Measurements from ENCODE around the gene CCS. TPM values are rescaled to one million over a fixed set of nuclear protein-coding genes. Genes with fewer than 3 reads are reported as not detected.

CCS gene
- total and polyA plus RNA-seq, 9 of the 15 experiments (the other 6 are each of a cell fraction or from before 2014, with no cell fraction given) = 1.1 to 46.6 (median 26.8) TPM

DNA sequence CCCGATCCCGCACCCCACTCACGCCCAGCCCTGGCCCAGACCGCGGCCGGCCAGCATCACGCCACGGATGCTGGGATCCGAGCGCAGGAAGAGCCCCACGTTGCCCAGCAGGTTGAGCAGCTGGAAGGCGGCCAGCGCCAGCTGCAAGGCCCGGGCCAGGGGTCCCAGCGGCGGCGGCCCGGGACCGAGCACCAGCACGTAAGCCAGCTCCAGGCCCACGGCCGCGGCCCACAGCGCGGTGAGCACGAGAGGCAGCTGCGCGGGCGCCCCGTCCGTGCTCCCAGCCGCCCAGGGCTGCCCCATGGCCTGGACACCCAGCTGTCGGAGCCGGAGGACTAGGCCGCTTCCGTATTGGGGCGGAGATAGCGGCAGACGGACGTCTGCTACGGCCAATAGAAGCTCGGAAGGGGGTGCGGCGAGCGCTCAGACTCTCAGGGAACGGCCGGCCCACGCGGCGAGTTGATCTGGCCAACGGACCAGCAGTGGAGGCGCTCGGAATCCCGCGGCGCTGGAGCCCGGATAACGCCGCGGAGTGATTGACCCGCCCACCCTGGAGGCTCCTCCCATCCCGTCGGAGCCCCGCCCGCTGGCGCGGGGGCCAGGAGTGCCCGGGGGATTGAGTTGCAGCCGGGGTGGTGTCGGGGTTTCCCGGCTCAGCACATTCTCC, 47.2 kb upstream of the CCS start, which contains the start of gene ZDHHC24 (continued):
- TF ChIP-seq EZH2 (IDR thresholded peaks at IDR 0.05; ENCODE audit: borderline replicate concordance, low read depth, low read length) (no peak), ZNF175 (CRISPR knock-in tag; IDR thresholded peaks at IDR 0.05; ENCODE audit: low read depth) (no peak), ZFPM2 (CRISPR knock-in tag; IDR thresholded peaks at IDR 0.05) (0 out of 2 replicates have a peak, but pooled peaks have one; percentile 24), MNT (conservative IDR thresholded peaks at IDR 0.05) (peak; percentile 83 to 94), MAFK (IDR thresholded peaks at IDR 0.05; ENCODE audit: low read length) (no peak), SLC30A9 (CRISPR knock-in tag; IDR thresholded peaks at IDR 0.05) (no peak), ATF1 (CRISPR knock-in tag; IDR thresholded peaks at IDR 0.05) (no peak), ATF1 (tag; IDR thresholded peaks at IDR 0.05) (peak; percentile 79), HNRNPLL (IDR thresholded peaks at IDR 0.05; ENCODE audit: low read depth, low read length, poor library complexity, severe bottlenecking) (peak; percentile 69), ZKSCAN8 (CRISPR knock-in tag; IDR thresholded peaks at IDR 0.05) (no peak), ZNF57 (CRISPR knock-in tag; IDR thresholded peaks at IDR 0.05) (no peak), NFE2L1 (tag; IDR thresholded peaks at IDR 0.05; ENCODE audit: borderline replicate concordance, low read depth) (no peak), ZNF41 (CRISPR knock-in tag; conservative IDR thresholded peaks at IDR 0.05) (no peak), CHD4 (IDR thresholded peaks at IDR 0.05; ENCODE audit: insufficient read depth, insufficient replicate concordance, low read depth, low read length, poor library complexity, severe bottlenecking) (no peak), FOXA3 (CRISPR knock-in tag; conservative IDR thresholded peaks at IDR 0.05 in 1 of 2, IDR thresholded peaks at IDR 0.05 in 1 of 2) (0 out of 4 replicates have a peak, but pooled peaks of 1 of the 2 experiments have one; percentile 12)
- TF ChIP-seq, protein P1, sequence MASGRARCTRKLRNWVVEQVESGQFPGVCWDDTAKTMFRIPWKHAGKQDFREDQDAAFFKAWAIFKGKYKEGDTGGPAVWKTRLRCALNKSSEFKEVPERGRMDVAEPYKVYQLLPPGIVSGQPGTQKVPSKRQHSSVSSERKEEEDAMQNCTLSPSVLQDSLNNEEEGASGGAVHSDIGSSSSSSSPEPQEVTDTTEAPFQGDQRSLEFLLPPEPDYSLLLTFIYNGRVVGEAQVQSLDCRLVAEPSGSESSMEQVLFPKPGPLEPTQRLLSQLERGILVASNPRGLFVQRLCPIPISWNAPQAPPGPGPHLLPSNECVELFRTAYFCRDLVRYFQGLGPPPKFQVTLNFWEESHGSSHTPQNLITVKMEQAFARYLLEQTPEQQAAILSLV (tag; IDR thresholded peaks at IDR 0.05) = no peak
- TF ChIP-seq, protein P2, sequence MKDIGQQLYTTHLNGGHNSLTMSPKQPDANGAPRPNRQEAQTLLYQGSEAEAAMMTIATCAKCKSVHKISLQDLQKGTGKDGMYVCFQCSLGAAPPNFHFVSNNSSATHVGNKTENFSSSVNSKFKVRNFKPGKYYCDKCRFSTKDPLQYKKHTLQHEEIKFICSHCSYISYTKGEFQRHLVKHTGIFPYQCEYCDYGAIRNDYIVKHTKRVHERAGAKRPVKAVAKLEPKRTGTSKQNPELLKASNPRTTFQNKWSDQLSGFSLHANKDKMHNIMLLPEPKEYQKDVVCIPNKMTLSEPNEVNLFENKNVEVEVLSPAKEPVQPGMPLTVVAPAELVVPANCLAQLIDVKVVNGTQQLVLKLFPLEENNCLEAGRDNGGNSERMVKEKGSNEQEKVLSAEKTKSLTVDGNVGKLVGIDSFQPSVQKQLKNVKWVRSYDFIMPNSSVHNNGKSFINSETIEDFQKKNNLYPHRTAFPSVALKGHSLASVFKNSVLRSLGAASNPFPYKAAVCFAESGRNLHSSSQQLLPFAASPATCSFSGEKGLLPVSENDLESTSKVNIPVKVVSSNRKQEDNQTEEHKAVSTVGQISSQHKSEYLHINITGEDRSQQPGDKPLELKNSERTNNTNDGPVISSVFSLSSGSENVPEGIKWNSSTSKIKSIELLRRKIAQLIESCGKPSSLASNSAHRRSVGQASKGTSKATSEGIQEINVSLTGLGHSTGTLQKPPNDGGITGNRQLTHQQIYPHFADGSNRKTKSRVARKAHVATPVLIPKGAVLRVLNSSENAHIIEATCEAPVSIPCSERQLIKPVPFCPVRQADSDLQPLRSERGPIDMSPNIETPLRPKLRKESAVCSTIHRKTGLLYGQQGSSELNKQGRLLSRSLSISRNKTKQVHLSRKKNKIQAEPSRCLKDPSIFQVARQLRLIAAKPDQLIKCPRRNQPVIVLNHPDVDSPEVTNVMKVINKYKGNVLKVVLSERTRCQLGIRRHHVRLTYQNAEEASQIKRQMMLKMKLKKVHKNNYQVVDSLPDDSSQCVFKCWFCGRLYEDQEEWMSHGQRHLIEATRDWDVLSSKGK (CRISPR knock-in tag; IDR thresholded peaks at IDR 0.05) = no peak
- TF ChIP-seq, protein P3, sequence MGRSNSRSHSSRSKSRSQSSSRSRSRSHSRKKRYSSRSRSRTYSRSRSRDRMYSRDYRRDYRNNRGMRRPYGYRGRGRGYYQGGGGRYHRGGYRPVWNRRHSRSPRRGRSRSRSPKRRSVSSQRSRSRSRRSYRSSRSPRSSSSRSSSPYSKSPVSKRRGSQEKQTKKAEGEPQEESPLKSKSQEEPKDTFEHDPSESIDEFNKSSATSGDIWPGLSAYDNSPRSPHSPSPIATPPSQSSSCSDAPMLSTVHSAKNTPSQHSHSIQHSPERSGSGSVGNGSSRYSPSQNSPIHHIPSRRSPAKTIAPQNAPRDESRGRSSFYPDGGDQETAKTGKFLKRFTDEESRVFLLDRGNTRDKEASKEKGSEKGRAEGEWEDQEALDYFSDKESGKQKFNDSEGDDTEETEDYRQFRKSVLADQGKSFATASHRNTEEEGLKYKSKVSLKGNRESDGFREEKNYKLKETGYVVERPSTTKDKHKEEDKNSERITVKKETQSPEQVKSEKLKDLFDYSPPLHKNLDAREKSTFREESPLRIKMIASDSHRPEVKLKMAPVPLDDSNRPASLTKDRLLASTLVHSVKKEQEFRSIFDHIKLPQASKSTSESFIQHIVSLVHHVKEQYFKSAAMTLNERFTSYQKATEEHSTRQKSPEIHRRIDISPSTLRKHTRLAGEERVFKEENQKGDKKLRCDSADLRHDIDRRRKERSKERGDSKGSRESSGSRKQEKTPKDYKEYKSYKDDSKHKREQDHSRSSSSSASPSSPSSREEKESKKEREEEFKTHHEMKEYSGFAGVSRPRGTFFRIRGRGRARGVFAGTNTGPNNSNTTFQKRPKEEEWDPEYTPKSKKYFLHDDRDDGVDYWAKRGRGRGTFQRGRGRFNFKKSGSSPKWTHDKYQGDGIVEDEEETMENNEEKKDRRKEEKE (IDR thresholded peaks at IDR 0.05; ENCODE audit: borderline replicate concordance in 1 of 2, control insufficient read depth in 1 of 2, low read depth in 2 of 2, low read length in 1 of 2) = no peak
